IMR-90 (cell line): ENCODE data around the gene RIPK4. TPM values are rescaled to one million over a fixed set of nuclear protein-coding genes. Genes with fewer than 3 reads are reported as not detected.
A peak's percentile ranks its signal among the peaks of the same experiment; 100 is the strongest.

Experiments used
- ATAC-seq: fragments of 200-7000 bp; cut with Tn5 transposase; 2 replicates; pipeline ENCODE4 v1.9.1; 2020; ENCODE audit warnings: low read depth, mild to moderate bottlenecking, moderate library complexity
- BruUV-seq: library from RNA; stranded (reverse); fragments of 400-500 nt; replicated peaks from 2 replicates; lab custom pipeline; 2021; lab: Mats Ljungman, UMichigan
- CTCF ChIA-PET: fragments of 300-600 bp; formaldehyde crosslinking; extraction: SDS; loops from one replicate; lab custom pipeline; 2021; ENCODE audit warnings: antibody characterized with exemption; lab: Yijun Ruan, JAX
- POLR2A ChIA-PET: fragments of 300-600 bp; sonication (Branson Sonifier 250); formaldehyde crosslinking; loops from one replicate; lab custom pipeline; 2022; ENCODE audit warnings: antibody characterized with exemption; ENCODE audit not compliant: unreplicated experiment; lab: Charles Lee
- DNase-seq: peaks from one replicate; pipeline ENCODE4 v3.0.0; 2013
- H2AFZ ChIP-seq: replicated peaks from 2 replicates; pipeline ENCODE3; 2013; ENCODE audit warnings: low read length, mild to moderate bottlenecking; ENCODE audit not compliant: poor library complexity
- H2AK5ac ChIP-seq: 2 replicates; pipeline ENCODE4 v1.6.1; 2013; ENCODE audit warnings: low read depth, low read length, inconsistent platforms
- H2AK9ac ChIP-seq: replicated peaks from 2 replicates; pipeline ENCODE3; 2013; ENCODE audit warnings: mild to moderate bottlenecking, low read depth, low read length, moderate library complexity; ENCODE audit not compliant: poor library complexity
- H2BK120ac ChIP-seq: 2 replicates; pipeline ENCODE4 v1.6.1; 2013; ENCODE audit warnings: low read depth, low read length, inconsistent platforms
- H2BK15ac ChIP-seq: 3 replicates; pipeline ENCODE4 v1.6.1; 2013; ENCODE audit warnings: low read depth, low read length, inconsistent platforms
- H2BK20ac ChIP-seq: 2 replicates; pipeline ENCODE4 v1.6.1; 2013; ENCODE audit warnings: low read depth, mild to moderate bottlenecking, inconsistent platforms, low read length, moderate library complexity
- H2BK5ac ChIP-seq: 2 replicates; pipeline ENCODE4 v1.6.1; 2013; ENCODE audit warnings: mild to moderate bottlenecking, low read depth, low read length, inconsistent platforms; ENCODE audit not compliant: poor library complexity, severe bottlenecking
- H3K14ac ChIP-seq: replicated peaks from 2 replicates; pipeline ENCODE4 v1.6.1; 2013; ENCODE audit warnings: low read depth, low read length, inconsistent platforms
- H3K18ac ChIP-seq: 2 replicates; pipeline ENCODE4 v1.6.1; 2013; ENCODE audit warnings: low read depth, low read length, control low read depth
- H3K23ac ChIP-seq: 2 replicates; pipeline ENCODE4 v1.6.1; 2013; ENCODE audit warnings: low read depth, low read length, inconsistent platforms
- H3K27ac ChIP-seq: 2 replicates; pipeline ENCODE4 v1.5.1; 2013; ENCODE audit warnings: mild to moderate bottlenecking, control low read depth, low read length; ENCODE audit not compliant: insufficient read depth
- H3K27me3 ChIP-seq: 2 replicates; pipeline ENCODE4 v1.6.1; 2013; ENCODE audit warnings: low read length; ENCODE audit not compliant: control insufficient read depth, insufficient read depth
- H3K36me3 ChIP-seq: 2 replicates; pipeline ENCODE4 v1.6.1; 2013; ENCODE audit warnings: low read length, mixed read lengths; ENCODE audit not compliant: control insufficient read depth, insufficient read depth
- H3K4ac ChIP-seq: 2 replicates; pipeline ENCODE4 v1.6.1; 2013; ENCODE audit warnings: low read depth, low read length, inconsistent platforms
- H3K4me1 ChIP-seq: 2 replicates; pipeline ENCODE4 v1.6.1; 2013; ENCODE audit warnings: low read length, mixed read lengths; ENCODE audit not compliant: control insufficient read depth, insufficient read depth
- H3K4me2 ChIP-seq: 2 replicates; pipeline ENCODE4 v1.6.1; 2013; ENCODE audit warnings: low read depth, mild to moderate bottlenecking, control low read depth, low read length, moderate library complexity
- H3K4me3 ChIP-seq: 2 replicates; pipeline ENCODE4 v1.5.1; 2013; ENCODE audit warnings: low read depth, mild to moderate bottlenecking, control low read depth, low read length, moderate library complexity; ENCODE audit not compliant: insufficient read depth
- H3K56ac ChIP-seq: 2 replicates; pipeline ENCODE4 v1.6.1; 2013; ENCODE audit warnings: low read length, inconsistent platforms; ENCODE audit not compliant: insufficient read depth; ENCODE audit errors: extremely low read depth
- H3K79me1 ChIP-seq, 2 experiments: 2 replicates each; pipeline ENCODE4 v1.6.1; 2013; ENCODE audit warnings: low read length in 2 of 2, inconsistent platforms in 1 of 2, low read depth in 1 of 2
- H3K9ac ChIP-seq: 2 replicates; pipeline ENCODE4 v1.6.1; 2013; ENCODE audit warnings: low read depth, low read length, control low read depth
- H3K9me1 ChIP-seq: 2 replicates; pipeline ENCODE4 v1.6.1; 2013; ENCODE audit warnings: low read length, inconsistent platforms; ENCODE audit not compliant: insufficient read depth
- H3K9me3 ChIP-seq: 2 replicates; pipeline ENCODE4 v1.6.1; 2013; ENCODE audit warnings: low read length; ENCODE audit not compliant: control insufficient read depth, insufficient read depth
- H4K20me1 ChIP-seq: 2 replicates; pipeline ENCODE4 v1.6.1; 2013; ENCODE audit warnings: low read length, inconsistent platforms; ENCODE audit not compliant: insufficient read depth
- H4K5ac ChIP-seq: 2 replicates; pipeline ENCODE4 v1.6.1; 2013; ENCODE audit warnings: mild to moderate bottlenecking, low read depth, low read length, control low read depth
- H4K8ac ChIP-seq, 2 experiments: 2 replicates each; pipeline ENCODE4 v1.6.1; 2013; ENCODE audit warnings: low read depth in 2 of 2, low read length in 2 of 2, control low read depth in 1 of 2, inconsistent platforms in 1 of 2
- H4K91ac ChIP-seq: 2 replicates; pipeline ENCODE4 v1.6.1; 2013; ENCODE audit warnings: low read depth, low read length, inconsistent platforms; ENCODE audit not compliant: insufficient read depth
- BHLHE40 ChIP-seq: fragments of 150-350 bp; IDR thresholded peaks from 2 replicates; pipeline ENCODE4 v1.6.1; 2016; ENCODE audit warnings: mild to moderate bottlenecking, low read depth, low read length
- CEBPB ChIP-seq: IDR thresholded peaks from 2 replicates; pipeline ENCODE4 v1.6.1; 2012; ENCODE audit warnings: low read depth, low read length, improper control_type of control experiment
- CHD1 ChIP-seq: IDR thresholded peaks from 2 replicates; pipeline ENCODE4 v1.6.1; 2012; ENCODE audit warnings: low read depth, low read length, improper control_type of control experiment
- CTCF ChIP-seq: conservative IDR thresholded peaks from 2 replicates; pipeline ENCODE4 v1.5.1; 2012; ENCODE audit warnings: mild to moderate bottlenecking, low read depth, low read length, improper control_type of control experiment
- ELK1 ChIP-seq: fragments of 150-350 bp; IDR thresholded peaks from 2 replicates; pipeline ENCODE4 v1.6.1; 2016; ENCODE audit warnings: low read depth, mild to moderate bottlenecking, low read length, moderate library complexity, borderline replicate concordance
- FOS ChIP-seq: fragments of 150-350 bp; IDR thresholded peaks from 2 replicates; pipeline ENCODE4 v1.6.1; 2016; ENCODE audit warnings: low read depth, low read length
- MAFK ChIP-seq: IDR thresholded peaks from 2 replicates; pipeline ENCODE4 v1.6.1; 2012; ENCODE audit warnings: low read depth, low read length, improper control_type of control experiment
- MAZ ChIP-seq: IDR thresholded peaks from 2 replicates; pipeline ENCODE4 v1.6.1; 2012; ENCODE audit warnings: low read depth, mild to moderate bottlenecking, low read length, improper control_type of control experiment, moderate library complexity, borderline replicate concordance
- MXI1 ChIP-seq: IDR thresholded peaks from 2 replicates; pipeline ENCODE4 v1.6.1; 2012; ENCODE audit warnings: low read depth, mild to moderate bottlenecking, low read length, moderate library complexity, borderline replicate concordance
- NFE2L2 ChIP-seq: fragments of 150-350 bp; IDR thresholded peaks from 2 replicates; pipeline ENCODE4 v1.6.1; 2016; ENCODE audit warnings: low read depth, mild to moderate bottlenecking, low read length
- POLR2A ChIP-seq: IDR thresholded peaks from 2 replicates; pipeline ENCODE4 v1.6.1; 2012; ENCODE audit warnings: mild to moderate bottlenecking, low read depth, low read length
- RAD21 ChIP-seq: IDR thresholded peaks from 2 replicates; pipeline ENCODE4 v1.6.1; 2012; ENCODE audit warnings: low read length, improper control_type of control experiment
- RCOR1 ChIP-seq: IDR thresholded peaks from 2 replicates; pipeline ENCODE4 v1.6.1; 2012; ENCODE audit warnings: mild to moderate bottlenecking, low read length, improper control_type of control experiment; ENCODE audit not compliant: insufficient replicate concordance
- RFX5 ChIP-seq: IDR thresholded peaks from 2 replicates; pipeline ENCODE4 v1.8.0; 2012; ENCODE audit warnings: low read depth, mild to moderate bottlenecking, low read length, moderate library complexity
- SMC3 ChIP-seq: fragments of 150-350 bp; IDR thresholded peaks from 2 replicates; pipeline ENCODE4 v1.6.1; 2016; ENCODE audit warnings: low read depth, mild to moderate bottlenecking, antibody characterized with exemption, low read length, moderate library complexity
- USF2 ChIP-seq: fragments of 150-350 bp; IDR thresholded peaks from 2 replicates; pipeline ENCODE4 v1.6.1; 2017; ENCODE audit warnings: mild to moderate bottlenecking, antibody characterized with exemption, low read length, low read depth
- WGBS, 2 experiments: methylation state at CpG; one replicate each; pipeline versions ENCODE4 v1.1.5 to v1.1.7; 2013; ENCODE audit warnings: missing lambda C conversion rate in 2 of 2; ENCODE audit not compliant: insufficient read length in 1 of 2; ENCODE audit errors: extremely low coverage in 2 of 2; 5-methylcytosine and 5-hydroxymethylcytosine counted together
- dilution Hi-C: fragments of 300-500 bp; cut with HindIII; formaldehyde crosslinking; loops from one replicate; pipeline ENCODE4 v1.14.3; 2018; ENCODE audit warnings: low sequenced_read_pairs; ENCODE audit not compliant: unreplicated experiment
- in situ Hi-C: fragments of 300-500 bp; cut with MboI; formaldehyde crosslinking; loops from 3 replicates; pipeline ENCODE4 v1.14.3; 2019; ENCODE audit warnings: low sequenced_read_pairs, inconsistent platforms, mixed read lengths
- intact Hi-C: fragments of 100-400 bp; cut with micrococcal nuclease; formaldehyde crosslinking; loops from 2 replicates; pipeline ENCODE4 v1.10.0; 2022
- polyA plus RNA-seq, 3 experiments: library from polyadenylated mRNA; depleted of rRNA; stranded (reverse); fragments of >200 nt; gene quantifications; 2 replicates each; pipeline ENCODE4 v1.2.3, GENCODE V29; 2012; ENCODE audit warnings: low replicate concordance in 1 of 3
- total RNA-seq: library from RNA; depleted of rRNA; stranded (reverse); fragments of >200 nt; gene quantifications from 2 replicates; pipeline ENCODE4 v1.2.3, GENCODE V29; 2012

Gene RIPK4
- total and polyA plus RNA-seq, 2 of the 4 experiments (the other 2 are of a cell fraction): under 0.01 to 0.03 TPM

GRCh38 chr21:41751611-41752011, 15.2 kb downstream of the RIPK4 start:
- POLR2A ChIA-PET: no interaction called here
- intact Hi-C loops (no loop called here), dilution Hi-C loops (no loop called here), in situ Hi-C loops (no loop called here)
- Histone ChIP-seq H4K91ac (peak overlapping the region; percentile 10; the same call in 1 of the 2 replicates), H2BK120ac (no peak overlapping the region), H3K4me1 (peaks cover 10% of the 10 kb centered on the region), H4K8ac (no peak overlapping the region), H3K18ac (no peak overlapping the region; the same call in 1 of the 2 replicates), H2AK9ac (no peak overlapping the region), H3K4me2 (no peak overlapping the region), H3K9me1 (no peaks in the 10 kb centered on the region; the same call in 1 of the 2 replicates), H3K79me1 (no peaks in the 10 kb centered on the region), H3K23ac (no peak overlapping the region), H3K4me3 (no peak overlapping the region), H4K20me1 (no peaks in the 10 kb centered on the region), H3K9ac (no peak overlapping the region), H2BK20ac (no peak overlapping the region; the same call in none of the 2 replicates), H3K56ac (no peak overlapping the region), H3K4ac (no peak overlapping the region), H3K36me3 (no peaks in the 10 kb centered on the region), H2AK5ac (no peak overlapping the region), H2AFZ (no peak overlapping the region), H2BK15ac (no peak overlapping the region), H3K14ac (no peak overlapping the region), H2BK5ac (no peak overlapping the region), H3K27me3 (peaks cover 4% of the 10 kb centered on the region; the same call in 1 of the 2 replicates), H3K9me3 (no peaks in the 10 kb centered on the region), H3K27ac (no peak overlapping the region), H4K5ac (no peak overlapping the region)
- ATAC-seq (peak; percentile 8; the same call in 1 of the 2 replicates), DNase-seq (no peak)
- 47% methylated on average over 4 of the region's 12 CpGs; no CpG with 5 or more reads in 1 of the 2 experiments for WGBS, 2 experiments
- CTCF ChIA-PET: no interaction called here
- TF ChIP-seq MAFK: no peak
- no peak for TF ChIP-seq POLR2A
- no peak for TF ChIP-seq MXI1
- TF ChIP-seq BHLHE40: no peak
- no peak for TF ChIP-seq CTCF
- TF ChIP-seq FOS: no peak
- no peak for TF ChIP-seq RFX5
- TF ChIP-seq RAD21: no peak
- no peak for TF ChIP-seq ELK1
- TF ChIP-seq SMC3: no peak
- TF ChIP-seq CHD1: no peak
- TF ChIP-seq RCOR1: no peak
- TF ChIP-seq NFE2L2: no peak
- TF ChIP-seq MAZ: no peak
- no peak for TF ChIP-seq USF2
- TF ChIP-seq CEBPB: no peak
- BruUV-seq: no TSS peak
